ENCODE results near the gene ATP8B4.
"Not testable (repeated sequence)": the region's sequence is repeated elsewhere in the genome, so short reads cannot be mapped to it uniquely, and the experiment has no call there.

Gene ATP8B4

DNA sequence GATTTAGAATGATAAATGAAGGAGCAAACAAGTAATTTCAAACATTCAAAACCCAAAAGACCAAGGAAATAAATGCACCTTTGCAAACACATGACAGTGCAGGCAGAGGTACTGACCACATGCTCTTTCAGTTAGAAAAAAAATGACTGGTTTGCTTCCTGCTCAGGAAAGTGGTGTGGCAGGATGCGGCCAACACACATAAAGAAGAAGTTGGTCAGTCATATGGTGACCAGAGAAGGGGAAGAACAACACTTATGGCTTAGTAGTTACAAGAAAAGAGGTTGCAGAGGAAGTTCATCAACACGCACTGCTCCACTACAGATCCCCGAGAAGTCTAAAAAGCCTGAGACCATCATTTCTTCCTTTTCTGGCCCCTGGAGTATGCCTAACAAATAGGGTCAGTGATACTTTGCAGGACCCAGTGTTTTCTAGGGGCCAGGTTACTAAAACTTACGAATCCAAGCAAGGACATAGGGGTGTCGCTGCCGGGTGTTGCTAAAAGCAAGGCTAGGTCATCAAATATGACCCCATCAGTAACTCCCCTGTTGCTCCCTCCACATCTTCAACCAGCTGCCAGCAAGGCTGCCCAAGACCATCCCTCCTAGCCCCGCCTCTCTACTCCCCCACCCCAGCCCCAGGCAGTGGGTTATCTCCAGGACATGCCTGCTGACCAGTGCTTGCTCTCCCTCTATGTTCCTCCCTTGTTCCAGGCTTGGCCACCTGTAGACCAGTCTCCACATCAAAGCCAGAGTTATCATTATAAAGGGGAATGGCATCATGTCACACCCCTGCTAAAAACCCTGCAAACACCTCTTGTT is 11.2 kb downstream of the ATP8B4 start:
- DNase-seq (ENCODE audit: low read depth in 2 of 2) = no peak

DNA sequence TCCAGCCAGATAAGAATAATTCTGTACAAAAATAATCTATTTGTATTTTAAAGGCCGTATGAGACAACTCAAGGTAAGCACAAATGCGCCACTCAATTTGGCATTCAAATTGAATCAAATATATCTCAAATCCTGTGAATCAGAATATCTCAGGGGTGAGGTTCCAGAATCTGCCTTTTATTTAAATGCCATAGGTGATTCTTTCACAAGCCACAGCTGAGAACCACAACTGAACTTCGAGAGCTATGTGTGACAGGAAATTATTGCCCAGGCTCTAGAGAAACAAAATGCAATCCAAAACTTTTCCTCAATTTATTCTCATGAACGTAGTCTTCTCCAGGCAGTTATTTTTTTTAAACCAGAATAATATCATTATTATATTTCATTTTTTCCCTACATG is 11.9 kb downstream of the ATP8B4 start:
- DNase-seq (ENCODE audit: low read depth in 2 of 2) = no peak

DNA sequence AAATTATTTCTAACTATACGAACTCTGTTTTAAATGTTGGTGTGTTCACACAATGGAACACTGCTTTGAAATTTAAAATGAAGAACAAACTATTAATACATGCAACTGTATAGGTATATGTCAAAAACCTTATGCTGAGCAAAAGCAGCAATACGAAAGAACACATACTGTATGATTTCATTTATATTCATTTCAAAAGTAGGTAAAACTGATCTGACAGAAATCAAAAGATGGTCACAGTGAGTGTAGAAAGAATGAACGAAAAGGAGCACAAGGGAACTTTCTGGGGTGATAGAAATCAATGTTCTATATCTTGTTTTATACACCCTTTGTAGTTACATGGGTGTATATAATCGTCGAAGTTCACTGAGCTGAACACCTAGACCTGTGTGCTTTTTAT is 12.6 kb downstream of the ATP8B4 start:
- no peak for DNase-seq (ENCODE audit: low read depth in 2 of 2)

DNA sequence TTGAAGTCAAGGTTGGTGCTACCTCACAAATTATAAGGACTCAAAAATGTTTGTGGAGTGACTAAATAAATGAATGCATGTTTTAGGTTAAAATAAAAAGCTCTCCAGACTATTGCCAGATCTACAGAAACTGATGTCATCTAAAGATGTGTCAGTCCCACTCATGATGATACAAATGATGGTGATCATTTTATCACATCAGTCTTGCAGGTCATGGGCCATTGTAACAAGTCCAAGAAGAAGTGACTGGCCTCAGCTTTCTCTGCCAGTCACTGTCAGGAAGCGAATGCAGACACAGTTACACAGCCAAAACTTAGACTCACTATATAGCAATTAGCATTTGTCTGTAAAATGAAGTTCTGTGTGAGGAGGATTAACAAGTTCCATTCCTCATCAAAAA is 18.5 kb downstream of the ATP8B4 start:
- no peak for DNase-seq (ENCODE audit: low read depth in 2 of 2)

DNA sequence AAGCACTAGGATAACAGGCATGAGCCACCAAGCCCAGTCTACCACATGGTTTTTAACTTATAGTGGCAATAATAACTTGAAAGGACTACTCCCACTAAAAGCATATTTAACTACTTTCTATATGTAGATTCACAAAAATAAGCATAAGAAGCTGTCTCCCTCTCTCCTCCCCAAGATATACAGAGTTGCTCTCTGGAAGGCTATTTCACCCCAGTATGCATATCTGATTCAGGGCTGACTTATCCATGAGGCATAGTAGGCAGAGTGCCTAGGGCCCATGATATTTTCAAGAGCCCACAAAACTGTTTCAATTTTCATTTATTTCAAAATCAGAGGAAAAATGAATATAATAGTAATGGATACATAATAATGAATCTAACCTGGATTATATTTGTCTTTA is 20.5 kb downstream of the ATP8B4 start:
- no peak for DNase-seq (ENCODE audit: low read depth in 2 of 2)

DNA sequence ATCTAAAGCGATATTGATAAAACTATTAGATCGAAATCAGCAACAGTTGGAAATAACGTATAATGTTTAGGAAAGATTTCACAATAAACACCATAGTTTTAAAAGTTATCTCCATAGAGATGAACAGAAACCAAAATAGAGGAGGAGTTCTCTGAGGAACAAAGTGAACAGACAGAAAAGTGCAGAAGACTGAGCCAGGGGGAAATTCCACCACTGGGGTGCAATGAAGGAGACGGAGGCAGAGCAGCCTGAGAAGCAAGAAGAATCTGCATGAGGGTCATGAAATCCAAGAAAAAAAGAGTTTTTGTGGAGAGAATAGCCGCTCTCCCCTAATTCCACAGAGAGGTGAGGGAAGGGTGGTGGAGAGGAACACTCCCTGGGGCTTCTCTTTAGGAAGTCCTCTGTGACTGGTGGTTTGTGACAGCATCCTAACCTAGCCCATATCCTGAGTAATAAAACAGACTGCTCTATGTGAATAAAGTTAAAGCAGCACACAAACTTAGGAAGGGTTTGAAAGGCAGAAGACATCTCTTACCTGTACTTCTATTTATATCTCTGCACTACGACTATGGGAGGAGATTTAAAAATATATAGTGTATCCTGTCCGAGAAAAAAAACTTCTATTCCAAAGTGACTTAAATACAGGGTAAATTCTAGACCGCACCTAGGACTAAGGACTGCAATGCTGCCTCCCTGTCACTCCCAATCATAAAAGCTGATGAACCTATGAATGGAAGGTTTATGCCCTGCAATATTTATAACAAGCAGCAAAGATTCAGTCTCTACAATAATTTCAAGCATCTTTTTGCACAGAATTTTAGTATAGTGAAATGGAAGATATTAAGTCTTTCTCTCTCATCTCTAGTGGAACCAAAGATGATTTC is 22.9 kb downstream of the ATP8B4 start:
- no peak for DNase-seq (ENCODE audit: low read depth in 2 of 2)

DNA sequence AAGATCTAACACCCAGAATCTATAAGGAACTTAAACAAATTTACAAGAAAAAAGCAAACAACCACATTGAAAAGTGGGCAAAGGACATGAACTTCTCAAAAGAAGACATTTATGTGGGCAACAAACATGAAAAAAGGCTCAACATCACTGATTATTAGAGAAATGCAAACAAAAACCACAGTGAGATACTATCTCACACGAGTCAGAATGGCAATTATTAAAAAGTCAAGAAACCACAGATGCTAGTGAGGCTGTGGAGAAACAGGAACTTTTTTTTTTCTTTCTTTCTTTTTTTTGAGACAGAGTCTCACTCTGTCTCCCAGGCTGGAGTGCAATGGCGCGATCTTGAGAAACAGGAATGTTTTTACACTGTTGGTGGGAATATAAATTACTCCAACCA is 29.6 kb downstream of the ATP8B4 start:
- DNase-seq (ENCODE audit: low read depth in 2 of 2) = not testable (repeated sequence)

DNA sequence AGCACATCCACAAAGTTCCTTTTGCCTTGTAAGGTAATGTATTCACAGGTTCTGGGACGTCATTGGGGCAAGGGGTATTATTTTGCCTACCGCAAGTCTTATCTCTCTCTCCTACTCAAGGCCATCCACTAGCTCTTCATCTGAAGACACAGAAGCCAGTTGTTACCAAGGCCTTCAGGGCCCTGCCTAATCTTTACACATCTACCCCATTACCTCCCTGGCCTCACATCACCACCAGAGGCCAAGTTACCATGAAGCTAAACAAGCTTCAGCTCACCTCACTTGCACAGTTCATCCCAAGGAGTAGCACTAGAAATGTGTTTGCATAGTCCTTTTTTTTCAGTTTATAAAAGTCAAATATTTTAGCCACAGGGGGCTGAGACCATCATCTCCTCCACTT is 34.1 kb downstream of the ATP8B4 start:
- no peak for DNase-seq (ENCODE audit: low read depth in 2 of 2)

DNA sequence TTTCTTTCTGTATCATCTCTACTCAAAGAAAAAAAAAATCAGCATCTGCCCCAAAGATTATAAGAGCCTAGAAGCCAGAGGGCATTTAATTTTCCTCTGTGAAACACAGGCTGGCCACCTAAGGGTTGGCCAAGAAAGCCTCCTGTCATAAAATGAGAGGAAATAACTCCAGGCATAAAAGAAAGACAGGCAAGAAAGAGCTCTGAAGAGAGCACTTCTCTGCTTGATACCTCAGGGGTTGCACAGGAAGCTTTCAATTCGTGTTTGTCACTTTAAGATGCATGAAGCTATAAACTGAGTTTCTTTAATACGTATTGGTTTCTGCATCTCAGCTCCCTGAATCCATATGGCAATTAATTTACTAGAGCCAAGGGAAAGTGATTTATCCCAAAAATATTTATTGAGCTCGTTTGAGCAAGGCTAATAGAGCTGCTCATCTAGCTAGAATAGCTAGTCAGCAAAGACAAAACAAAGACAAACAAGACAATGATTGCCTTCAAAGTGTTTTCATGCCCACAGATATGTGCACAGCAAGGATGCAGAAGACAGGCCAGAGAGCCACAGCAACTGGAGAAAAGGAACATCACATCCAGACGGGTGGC is 35.5 kb downstream of the ATP8B4 start:
- no peak for DNase-seq (ENCODE audit: low read depth in 2 of 2)

DNA sequence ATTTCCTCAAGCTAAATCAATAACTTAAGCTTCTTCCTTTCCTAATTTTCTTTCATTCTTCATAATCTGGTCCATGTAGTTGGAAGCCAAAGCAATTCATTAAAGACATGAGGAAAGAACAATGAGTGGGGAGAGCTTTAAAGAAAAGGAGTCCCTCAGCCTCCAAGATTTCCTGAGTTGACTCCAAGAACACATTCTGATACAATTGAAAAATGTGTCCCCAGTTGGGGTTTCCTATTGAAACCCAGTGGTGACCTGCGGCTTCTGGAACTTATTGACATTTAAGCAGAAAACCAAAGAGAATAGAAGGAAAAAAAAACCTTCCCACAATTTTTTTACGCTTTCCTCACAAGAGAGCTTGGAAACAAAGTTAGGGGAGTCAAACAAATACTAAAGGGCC is 37.0 kb downstream of the ATP8B4 start:
- DNase-seq (ENCODE audit: low read depth in 2 of 2) = no peak

DNA sequence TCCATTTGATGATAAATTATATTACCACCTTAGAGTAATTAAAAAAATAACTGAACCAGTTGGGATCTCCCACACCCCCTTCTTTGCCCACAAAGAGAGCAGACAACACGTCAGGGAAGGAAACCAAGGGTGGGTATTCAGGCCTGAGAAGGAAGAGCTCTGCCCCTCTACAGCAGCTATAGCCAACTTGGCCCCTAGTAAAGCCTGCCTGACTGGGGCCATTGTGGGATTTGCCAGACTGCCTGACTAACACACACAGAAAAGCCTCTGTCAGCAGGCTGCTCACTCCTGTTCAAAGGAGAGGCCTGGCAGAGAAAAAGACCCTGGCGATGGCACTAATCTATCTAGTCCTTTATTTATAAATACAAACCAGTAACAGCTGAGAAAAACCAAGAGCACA is 41.4 kb downstream of the ATP8B4 start:
- no peak for DNase-seq (ENCODE audit: low read depth in 2 of 2)

DNA sequence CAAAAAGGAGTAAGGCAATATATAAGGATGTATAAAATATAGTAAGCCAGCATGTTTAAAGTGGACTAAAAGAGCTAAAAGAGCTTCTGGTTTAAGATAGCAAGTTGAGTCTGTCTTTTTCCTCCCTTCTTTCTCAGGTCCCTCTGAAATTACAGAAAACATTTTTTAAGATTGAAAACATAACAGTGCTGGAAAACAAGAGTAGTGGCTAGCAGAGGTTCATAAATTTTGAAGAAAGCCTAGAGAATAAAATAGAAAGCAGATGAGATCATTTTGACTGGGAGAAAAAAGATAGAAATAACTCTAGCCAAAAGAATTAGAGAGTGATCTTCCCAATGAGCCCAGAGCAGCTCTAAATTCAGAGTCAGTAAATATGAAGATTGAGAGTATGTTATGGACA is 41.9 kb downstream of the ATP8B4 start:
- DNase-seq (ENCODE audit: low read depth in 2 of 2) = no peak

DNA sequence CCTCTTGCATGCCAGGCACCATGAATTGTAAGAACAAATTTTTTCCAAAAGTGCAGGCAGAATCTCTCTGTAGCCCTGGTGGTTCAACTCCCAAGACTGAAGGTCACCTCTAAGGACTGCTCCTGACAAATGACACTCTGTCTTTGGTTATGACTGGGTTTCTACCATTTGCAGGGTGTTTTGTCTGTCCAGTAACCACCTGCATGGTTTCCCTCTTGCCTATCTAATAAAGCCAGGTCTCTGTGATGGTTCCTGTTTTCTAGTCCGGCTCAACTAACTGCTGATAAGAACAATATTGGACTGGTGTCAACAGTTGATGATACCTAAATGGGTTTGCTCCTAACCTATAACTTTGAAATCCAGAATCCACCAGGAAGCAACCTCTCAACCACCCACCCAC is 43.7 kb downstream of the ATP8B4 start:
- no peak for DNase-seq (ENCODE audit: low read depth in 2 of 2)

DNA sequence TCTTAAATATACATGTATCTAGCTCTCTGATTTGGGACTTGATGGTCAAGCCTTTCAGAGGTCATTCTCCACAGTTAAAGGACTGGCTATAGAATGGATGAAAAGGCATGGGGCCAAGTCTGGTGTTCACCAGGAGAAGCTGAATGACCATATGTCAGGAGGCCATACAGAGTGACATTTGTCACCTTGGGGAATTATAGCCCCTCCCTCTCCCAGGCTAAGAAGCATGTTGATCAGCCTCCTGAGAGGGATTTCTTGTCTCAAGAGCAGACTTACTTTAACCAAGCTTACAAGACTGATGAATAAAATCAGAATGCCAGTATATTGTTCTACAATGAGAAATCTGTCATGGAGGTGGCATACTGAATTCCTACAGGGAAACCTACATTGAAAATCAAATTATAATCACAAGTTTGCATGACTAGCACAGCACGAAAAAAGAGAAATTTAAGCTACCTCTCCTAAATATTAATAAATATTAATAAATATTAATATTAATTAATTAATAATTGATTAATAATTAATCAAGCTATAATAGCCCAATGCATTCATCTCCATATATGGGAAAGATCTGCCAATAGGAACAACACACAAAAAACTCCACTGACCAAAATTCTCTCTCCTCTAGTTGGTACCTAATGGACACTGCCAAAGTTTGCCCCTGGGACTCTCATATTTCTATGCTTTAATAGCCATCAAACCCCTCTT is 47.3 kb downstream of the ATP8B4 start:
- no peak for DNase-seq (ENCODE audit: low read depth in 2 of 2)

DNA sequence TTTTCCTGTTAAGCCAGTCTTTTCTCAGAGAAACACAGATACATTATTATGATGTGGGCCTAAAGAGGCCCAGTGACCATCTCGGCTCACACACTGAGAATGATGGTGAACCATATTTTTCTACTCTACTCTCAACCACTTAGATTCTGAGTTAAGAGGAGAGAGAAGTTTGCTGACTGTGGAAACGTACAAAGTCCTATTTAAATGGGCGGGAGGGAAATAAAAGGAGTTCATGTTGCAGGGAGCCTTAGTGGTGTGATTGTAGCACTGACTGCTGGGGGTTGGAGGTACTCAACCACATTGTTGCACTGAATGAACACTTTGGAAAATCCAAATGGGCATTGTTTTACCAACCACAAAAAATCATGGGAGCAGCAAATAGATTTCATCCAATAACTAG is 51.0 kb downstream of the ATP8B4 start:
- no peak for DNase-seq (ENCODE audit: low read depth in 2 of 2)

DNA sequence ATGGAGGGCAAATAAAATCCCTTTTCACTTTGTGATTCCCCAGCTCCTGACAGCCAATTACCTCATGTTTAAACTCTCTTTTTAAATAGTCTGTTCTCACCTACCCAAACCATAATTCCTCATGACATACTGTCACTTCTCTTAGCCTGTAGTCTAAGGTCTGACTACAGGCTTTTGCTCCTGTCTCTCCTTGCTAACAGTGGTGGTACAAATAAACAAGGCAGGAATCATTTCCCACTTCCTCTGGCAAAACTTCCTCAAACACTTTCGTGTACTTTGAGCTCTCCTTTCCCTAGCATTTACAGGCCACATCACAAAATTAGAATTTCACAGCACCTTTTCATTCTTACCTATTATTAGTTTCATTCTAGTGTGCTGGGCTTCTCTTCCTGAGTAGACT is 51.8 kb downstream of the ATP8B4 start:
- no peak for DNase-seq (ENCODE audit: low read depth in 2 of 2)

DNA sequence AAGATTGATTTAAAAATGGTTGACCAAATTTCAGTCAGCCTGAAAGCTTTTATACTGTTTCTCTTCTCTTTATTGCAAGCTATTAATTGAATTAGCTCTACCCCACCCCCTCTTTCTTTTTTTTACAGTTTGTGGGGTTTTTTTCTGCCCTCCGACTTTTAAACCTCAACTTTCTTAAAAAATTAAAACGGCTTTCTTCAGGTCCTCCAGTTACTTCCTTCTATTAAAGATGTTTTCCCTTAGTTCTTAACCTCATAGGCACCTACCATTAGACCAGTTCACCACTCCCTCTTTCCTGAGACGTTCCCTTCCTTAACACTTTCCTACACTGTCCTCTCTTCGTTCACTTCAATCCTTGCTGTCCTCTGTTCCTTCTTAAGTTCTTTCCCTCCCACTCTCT is 52.4 kb downstream of the ATP8B4 start:
- no peak for DNase-seq (ENCODE audit: low read depth in 2 of 2)

DNA sequence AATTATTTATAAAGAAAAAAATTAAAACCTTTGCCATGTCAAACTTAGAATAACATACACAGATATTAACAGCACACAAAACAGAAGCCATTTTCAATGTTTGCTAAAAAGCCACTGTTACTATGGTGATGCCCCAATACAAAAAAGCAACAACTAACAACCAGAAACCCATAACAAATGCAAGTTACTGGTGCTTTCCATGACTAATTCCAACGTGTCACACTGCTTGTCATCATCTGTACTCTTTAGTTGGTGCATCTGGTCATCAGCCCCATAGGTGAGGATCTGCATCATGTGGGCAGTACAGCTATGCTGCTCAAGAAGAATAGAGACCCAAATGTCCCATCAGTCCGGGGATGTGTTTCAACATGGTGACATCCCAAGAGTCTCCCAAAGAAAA is 52.8 kb downstream of the ATP8B4 start:
- no peak for DNase-seq (ENCODE audit: low read depth in 2 of 2)

DNA sequence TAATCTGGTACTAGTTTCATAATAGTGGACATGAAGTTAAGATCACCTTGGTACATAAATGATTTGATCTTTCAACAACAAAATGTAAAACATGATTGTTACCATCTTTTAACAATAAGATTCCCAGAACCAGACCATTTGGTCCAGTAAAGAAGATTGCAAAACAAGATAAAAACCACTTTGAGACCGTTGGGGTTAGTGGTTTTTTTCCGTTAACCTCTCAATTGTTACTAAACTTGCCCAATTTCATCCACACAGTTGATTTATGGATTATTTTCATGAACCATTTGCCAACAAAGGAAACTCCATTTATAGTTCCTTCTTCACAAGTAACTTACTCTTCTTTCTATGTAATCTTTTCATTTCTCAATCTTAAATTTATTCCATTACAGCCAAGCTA is 53.8 kb downstream of the ATP8B4 start:
- DNase-seq (ENCODE audit: low read depth in 2 of 2) = no peak

DNA sequence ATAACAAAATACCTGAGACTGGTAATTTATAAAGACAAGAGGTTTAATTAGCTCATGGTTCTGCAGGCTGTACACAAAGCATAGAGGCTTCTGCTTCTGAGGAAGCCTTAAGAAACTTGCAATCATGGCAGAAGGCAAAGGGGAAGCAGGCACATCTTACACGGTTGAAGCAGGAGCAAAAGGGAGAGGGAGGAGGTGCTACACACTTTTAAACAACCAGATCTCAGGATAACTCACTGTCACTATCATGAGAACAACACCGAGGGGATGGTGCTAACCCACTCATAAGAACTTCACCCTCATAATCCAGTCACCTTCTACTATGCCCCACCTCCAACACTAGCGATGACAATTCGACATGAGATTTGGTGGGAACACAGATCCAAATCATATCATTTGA is 54.4 kb downstream of the ATP8B4 start:
- DNase-seq (ENCODE audit: low read depth in 2 of 2) = no peak

DNA sequence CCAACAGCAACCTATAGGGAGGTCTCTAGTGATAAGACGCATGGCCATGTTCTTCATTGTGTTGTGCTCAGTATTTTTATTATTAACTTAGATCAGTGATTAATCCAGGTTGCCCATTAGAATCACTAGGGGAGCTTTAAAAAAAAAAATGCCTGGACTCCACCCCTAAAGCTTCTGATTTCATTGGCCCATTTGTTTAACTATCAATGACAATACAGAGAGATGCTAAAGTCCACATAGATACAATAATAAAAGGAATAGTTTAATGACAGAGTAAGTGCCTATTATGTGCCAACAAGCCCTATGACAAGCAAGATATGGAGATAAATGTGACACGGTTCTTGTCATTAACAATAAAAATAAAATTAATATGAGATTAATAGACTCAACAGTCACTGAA is 55.8 kb downstream of the ATP8B4 start:
- DNase-seq (ENCODE audit: low read depth in 2 of 2) = no peak

DNA sequence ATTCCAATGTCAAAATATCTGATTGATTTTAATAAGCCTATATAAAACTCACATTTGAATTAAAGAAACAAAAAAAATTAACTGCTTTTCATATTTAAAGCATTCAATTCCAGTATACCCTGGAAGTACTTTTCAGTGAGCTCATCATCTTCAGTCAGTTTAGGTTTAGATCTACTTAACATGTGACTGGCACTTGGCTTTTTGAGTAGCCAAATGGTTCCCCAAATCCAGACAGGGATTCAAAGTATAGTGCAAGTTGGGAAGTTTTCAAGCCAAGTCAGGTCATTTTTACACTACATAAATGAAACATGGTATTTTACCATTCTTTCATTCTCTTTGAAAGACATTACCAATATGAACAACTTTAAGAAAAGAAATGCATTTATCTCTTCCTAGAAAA is 57.5 kb downstream of the ATP8B4 start:
- DNase-seq (ENCODE audit: low read depth in 2 of 2) = no peak
